ENCODE measurements around the gene C12orf57. TPM values are rescaled to one million over a fixed set of nuclear protein-coding genes. Genes with fewer than 3 reads are reported as not detected.

Gene C12orf57
- total RNA-seq, 1 donor from 2014 or later = 250 TPM

DNA sequence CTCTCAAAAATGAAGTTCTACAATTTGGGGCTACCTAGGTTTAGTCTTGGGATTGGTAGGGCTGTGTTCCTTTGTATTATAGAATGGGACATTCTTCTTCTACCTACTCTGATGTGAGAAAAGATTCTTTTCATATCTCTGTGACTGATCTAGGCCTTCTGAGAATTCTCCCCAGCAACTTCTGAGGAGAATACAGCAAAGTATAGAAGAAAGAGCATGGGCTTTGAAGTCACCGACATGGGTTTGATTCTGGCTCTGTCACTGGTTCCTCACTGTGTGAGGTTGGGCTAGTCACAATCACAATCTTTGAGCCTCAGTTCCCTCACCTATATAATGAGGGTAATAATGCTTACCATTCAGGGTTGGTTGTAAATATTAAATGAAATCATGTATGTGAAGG is 11.1 kb upstream of the C12orf57 start:
- intact Hi-C loops (cut with DNase I) = no loop called here
- DNase-seq (ENCODE audit: missing footprints) = no peak
- ATAC-seq = no peak

DNA sequence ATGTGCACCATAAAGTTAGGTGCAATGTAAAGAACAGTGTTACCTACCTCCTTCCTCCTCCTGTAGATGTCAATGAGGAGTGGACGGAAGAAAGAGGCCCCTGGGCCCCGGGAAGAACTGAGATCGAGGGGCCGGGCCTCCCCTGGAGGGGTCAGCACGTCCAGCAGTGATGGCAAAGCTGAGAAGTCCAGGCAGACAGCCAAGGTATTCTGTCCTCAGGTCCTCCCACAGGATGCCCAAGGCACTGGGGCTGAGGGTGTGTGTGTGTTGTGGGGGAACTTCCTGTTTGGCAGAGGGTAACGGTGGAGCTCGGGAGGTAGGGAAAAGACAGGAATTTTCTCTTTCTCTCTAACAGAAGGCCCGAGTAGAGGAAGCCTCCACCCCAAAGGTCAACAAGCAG is 9.7 kb upstream of the C12orf57 start:
- ATAC-seq (no peak), DNase-seq (ENCODE audit: missing footprints) (peak; percentile 69)
- intact Hi-C loops (cut with DNase I) = no loop called here

DNA sequence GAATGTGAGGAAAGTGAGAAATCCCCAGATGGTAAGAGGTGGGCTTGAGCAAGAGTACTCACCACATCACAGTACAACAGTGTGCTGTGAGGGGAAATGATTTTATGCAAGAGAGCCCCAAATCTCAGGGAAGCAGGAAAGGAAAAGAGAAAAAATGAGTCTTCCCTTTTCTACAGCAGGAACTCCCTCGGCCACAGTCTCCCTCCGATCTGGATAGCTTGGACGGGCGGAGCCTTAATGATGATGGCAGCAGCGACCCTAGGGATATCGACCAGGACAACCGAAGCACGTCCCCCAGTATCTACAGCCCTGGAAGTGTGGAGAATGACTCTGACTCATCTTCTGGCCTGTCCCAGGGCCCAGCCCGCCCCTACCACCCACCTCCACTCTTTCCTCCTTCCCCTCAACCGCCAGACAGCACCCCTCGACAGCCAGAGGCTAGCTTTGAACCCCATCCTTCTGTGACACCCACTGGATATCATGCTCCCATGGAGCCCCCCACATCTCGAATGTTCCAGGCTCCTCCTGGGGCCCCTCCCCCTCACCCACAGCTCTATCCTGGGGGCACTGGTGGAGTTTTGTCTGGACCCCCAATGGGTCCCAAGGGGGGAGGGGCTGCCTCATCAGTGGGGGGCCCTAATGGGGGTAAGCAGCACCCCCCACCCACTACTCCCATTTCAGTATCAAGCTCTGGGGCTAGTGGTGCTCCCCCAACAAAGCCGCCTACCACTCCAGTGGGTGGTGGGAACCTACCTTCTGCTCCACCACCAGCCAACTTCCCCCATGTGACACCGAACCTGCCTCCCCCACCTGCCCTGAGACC is 8.2 kb upstream of the C12orf57 start:
- intact Hi-C loops (cut with DNase I) = no loop called here
- DNase-seq (ENCODE audit: missing footprints) = no peak
- peak; percentile 2 for ATAC-seq

DNA sequence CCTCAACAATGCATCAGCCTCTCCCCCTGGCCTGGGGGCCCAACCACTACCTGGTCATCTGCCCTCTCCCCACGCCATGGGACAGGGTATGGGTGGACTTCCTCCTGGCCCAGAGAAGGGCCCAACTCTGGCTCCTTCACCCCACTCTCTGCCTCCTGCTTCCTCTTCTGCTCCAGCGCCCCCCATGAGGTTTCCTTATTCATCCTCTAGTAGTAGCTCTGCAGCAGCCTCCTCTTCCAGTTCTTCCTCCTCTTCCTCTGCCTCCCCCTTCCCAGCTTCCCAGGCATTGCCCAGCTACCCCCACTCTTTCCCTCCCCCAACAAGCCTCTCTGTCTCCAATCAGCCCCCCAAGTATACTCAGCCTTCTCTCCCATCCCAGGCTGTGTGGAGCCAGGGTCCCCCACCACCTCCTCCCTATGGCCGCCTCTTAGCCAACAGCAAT is 7.6 kb upstream of the C12orf57 start:
- intact Hi-C loops (cut with DNase I) = no loop called here
- DNase-seq (ENCODE audit: missing footprints) = no peak
- no peak for ATAC-seq

DNA sequence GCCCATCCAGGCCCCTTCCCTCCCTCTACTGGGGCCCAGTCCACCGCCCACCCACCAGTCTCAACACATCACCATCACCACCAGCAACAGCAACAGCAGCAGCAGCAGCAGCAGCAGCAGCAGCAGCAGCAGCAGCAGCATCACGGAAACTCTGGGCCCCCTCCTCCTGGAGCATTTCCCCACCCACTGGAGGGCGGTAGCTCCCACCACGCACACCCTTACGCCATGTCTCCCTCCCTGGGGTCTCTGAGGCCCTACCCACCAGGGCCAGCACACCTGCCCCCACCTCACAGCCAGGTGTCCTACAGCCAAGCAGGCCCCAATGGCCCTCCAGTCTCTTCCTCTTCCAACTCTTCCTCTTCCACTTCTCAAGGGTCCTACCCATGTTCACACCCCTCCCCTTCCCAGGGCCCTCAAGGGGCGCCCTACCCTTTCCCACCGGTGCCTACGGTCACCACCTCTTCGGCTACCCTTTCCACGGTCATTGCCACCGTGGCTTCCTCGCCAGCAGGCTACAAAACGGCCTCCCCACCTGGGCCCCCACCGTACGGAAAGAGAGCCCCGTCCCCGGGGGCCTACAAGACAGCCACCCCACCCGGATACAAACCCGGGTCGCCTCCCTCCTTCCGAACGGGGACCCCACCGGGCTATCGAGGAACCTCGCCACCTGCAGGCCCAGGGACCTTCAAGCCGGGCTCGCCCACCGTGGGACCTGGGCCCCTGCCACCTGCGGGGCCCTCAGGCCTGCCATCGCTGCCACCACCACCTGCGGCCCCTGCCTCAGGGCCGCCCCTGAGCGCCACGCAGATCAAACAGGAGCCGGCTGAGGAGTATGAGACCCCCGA is 7.0 kb upstream of the C12orf57 start:
- intact Hi-C loops (cut with DNase I) = no loop called here
- no peak for DNase-seq (ENCODE audit: missing footprints)
- peak; percentile 6 for ATAC-seq

DNA sequence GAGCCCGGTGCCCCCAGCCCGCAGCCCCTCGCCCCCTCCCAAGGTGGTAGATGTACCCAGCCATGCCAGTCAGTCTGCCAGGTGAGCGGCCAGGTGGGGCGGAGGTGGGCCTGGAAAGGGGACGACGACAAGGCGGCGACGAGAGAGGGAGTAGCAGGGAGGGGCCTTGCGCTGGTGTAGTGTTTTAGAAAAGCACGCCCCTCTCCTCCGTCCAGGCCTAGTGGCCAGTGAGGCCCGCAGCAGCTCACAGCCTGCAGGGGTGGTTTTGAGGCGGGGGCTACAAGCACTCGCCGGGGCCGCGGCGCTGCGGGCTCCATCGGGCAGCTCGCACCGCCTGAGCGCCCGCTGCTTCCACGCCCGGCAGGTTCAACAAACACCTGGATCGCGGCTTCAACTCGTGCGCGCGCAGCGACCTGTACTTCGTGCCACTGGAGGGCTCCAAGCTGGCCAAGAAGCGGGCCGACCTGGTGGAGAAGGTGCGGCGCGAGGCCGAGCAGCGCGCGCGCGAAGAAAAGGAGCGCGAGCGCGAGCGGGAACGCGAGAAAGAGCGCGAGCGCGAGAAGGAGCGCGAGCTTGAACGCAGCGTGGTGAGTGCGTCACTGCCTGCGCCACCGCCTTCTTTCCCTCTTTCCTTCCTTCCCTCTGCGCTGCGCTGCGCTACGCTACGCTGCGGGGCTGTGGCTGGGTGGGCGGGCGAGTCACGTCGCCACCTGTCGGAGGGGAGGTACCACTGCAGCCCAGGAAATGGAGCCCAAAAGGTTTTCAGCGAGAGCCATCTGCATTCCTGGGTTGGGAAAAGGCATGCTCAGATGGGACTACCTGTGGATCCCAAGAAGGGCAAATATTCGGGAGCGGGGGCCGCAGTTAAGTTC is 6.1 kb upstream of the C12orf57 start:
- DNase-seq (ENCODE audit: missing footprints) = peak; percentile 98
- peak; percentile 88 for ATAC-seq
- intact Hi-C loops (cut with DNase I) = no loop called here

DNA sequence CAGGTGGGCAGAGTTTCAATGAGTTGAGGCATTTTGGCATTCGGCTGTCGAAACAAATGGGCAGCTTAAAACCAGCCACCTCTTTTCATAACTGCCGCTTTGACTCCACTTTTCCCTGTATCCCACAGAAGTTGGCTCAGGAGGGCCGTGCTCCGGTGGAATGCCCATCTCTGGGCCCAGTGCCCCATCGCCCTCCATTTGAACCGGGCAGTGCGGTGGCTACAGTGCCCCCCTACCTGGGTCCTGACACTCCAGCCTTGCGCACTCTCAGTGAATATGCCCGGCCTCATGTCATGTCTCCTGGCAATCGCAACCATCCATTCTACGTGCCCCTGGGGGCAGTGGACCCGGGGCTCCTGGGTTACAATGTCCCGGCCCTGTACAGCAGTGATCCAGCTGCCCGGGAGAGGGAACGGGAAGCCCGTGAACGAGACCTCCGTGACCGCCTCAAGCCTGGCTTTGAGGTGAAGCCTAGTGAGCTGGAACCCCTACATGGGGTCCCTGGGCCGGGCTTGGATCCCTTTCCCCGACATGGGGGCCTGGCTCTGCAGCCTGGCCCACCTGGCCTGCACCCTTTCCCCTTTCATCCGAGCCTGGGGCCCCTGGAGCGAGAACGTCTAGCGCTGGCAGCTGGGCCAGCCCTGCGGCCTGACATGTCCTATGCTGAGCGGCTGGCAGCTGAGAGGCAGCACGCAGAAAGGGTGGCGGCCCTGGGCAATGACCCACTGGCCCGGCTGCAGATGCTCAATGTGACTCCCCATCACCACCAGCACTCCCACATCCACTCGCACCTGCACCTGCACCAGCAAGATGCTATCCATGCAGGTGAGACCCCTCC is 5.2 kb upstream of the C12orf57 start:
- ATAC-seq (no peak), DNase-seq (ENCODE audit: missing footprints) (peak; percentile 66)

DNA sequence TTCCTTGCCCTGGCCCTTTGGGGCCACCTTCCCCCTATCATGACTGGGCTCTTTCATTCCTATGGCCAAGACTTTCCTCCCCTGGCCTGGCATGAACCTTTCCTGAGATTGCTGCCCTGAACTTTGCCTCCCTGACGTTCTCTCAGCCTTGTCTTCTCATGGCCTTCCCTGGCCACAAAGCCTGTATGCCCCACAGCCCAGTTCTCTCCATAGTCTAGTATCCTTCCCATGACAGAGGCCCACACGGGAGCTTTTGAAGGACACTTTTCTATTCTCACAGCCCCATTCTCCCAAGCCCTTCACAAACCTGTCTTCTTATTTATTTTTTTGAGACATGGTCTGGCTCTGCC is 4.7 kb upstream of the C12orf57 start:
- ATAC-seq (no peak), DNase-seq (ENCODE audit: missing footprints) (no peak)
- intact Hi-C loops (cut with DNase I) = no loop called here

More for the DNA sequence above, 5.2 kb upstream of the C12orf57 start:
- intact Hi-C loops (cut with DNase I) = no loop called here

DNA sequence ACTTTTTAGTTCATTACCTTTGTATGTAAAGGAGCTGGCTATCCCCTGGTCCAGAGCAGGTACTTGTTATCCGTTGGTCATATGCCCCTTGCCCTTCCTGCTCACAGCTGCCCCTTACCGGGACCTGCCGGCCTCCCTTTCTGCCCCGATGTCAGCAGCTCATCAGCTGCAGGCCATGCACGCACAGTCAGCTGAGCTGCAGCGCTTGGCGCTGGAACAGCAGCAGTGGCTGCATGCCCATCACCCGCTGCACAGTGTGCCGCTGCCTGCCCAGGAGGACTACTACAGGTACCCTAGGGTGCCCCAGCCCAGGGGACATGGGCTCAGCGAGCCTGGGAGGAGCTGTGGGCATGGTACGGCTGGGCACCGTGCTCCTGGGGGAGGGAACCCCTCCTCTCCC is 2.6 kb upstream of the C12orf57 start:
- intact Hi-C loops (cut with DNase I) = loop anchor here (5.0 kb wide), 1 partner anchor 69 kb away; the partner anchor contains the start of gene SPSB2
- ATAC-seq (no peak), DNase-seq (ENCODE audit: missing footprints) (no peak)

DNA sequence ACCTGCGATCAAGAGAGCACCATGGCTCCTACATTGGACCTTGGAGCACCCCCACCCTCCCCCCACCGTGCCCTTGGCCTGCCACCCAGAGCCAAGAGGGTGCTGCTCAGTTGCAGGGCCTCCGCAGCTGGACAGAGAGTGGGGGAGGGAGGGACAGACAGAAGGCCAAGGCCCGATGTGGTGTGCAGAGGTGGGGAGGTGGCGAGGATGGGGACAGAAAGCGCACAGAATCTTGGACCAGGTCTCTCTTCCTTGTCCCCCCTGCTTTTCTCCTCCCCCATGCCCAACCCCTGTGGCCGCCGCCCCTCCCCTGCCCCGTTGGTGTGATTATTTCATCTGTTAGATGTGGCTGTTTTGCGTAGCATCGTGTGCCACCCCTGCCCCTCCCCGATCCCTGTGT is 2.0 kb upstream of the C12orf57 start:
- DNase-seq (ENCODE audit: missing footprints) (no peak), ATAC-seq (no peak)
- intact Hi-C loops (cut with DNase I) = loop anchor here (2.0 to 5.0 kb wide), 2 partner anchors 15 to 69 kb away; partner anchors contain the start of genes ATN1 and SPSB2

DNA sequence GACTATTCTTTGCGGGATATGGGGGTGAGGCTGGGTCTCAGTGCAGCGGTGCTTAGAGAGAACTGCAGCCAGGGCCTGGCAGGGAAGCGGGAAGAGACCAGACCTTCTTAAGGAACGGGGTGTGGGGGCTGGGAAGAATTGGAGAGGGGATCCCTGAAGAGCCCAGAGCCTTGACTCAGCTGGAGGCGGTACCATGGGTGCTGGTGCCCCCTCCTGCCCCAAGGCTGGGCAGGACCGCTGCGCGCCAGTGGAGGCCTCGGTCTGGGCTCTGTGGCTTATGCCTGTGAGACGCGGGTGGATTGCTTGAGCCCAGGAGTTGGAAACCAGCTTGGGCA is 1.5 kb upstream of the C12orf57 start:
- DNase-seq (ENCODE audit: missing footprints) (no peak), ATAC-seq (no peak)
- intact Hi-C loops (cut with DNase I) = loop anchor here (2.0 to 5.0 kb wide), 2 partner anchors 15 to 70 kb away; partner anchors contain the start of genes ATN1 and SPSB2

DNA sequence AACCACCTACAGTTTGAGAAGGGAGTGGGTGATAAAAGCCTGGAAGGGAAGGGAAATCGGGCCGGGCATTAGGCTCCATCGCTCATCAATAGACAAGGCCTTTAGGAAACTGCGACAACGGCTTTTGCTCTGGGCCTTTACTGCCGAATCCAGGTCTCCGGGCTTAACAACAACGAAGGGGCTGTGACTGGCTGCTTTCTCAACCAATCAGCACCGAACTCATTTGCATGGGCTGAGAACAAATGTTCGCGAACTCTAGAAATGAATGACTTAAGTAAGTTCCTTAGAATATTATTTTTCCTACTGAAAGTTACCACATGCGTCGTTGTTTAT is 467 bp upstream of the C12orf57 start:
- DNase-seq (ENCODE audit: missing footprints) (peak; percentile 84), ATAC-seq (peak; percentile 66)
- intact Hi-C loops (cut with DNase I) = loop anchor here (2.0 to 5.0 kb wide), 2 partner anchors 17 to 71 kb away; partner anchors contain the start of genes ATN1 and SPSB2

DNA sequence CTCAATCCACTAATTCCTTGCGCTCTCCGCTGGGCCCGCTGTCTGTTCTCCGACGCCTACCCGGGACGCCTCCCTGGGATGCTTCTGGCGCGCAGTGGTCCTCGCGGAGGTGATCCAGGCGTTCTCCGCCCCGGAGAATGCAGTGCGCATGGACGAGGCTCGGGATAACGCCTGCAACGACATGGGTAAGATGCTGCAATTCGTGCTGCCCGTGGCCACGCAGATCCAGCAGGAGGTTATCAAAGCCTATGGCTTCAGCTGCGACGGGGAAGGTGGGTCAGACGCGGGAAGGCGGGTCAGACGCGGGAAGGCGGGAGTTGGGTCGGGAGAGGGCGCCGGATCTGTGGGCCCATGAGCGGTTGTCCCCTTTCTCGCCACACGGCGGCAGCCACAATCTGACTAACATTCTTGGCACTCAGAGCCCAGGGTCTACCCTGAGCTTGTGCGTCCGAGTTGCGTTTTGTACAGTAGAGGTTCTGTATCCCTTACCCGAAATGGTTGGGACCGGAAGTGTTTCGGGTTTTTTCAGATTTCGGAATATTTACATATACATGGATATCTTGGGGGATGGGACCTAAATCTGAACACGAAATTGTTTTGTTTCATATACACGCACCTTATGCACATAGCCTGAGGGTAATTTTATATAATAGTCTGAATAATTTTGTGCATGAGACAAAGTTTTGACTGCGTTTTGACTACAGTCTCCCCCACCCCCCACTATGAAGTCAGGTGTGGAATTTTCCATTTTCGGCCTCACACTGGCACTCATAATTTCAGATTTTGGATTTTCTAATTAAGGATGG is 762 bp downstream of the C12orf57 start:
- intact Hi-C loops (cut with DNase I) = loop anchor here (1.0 to 5.0 kb wide), 5 partner anchors 21 to 164 kb away; partner anchors contain the start of genes C1R, C1RL and SPSB2
- DNase-seq (ENCODE audit: missing footprints) (peak; percentile 96), ATAC-seq (peak; percentile 77)

DNA sequence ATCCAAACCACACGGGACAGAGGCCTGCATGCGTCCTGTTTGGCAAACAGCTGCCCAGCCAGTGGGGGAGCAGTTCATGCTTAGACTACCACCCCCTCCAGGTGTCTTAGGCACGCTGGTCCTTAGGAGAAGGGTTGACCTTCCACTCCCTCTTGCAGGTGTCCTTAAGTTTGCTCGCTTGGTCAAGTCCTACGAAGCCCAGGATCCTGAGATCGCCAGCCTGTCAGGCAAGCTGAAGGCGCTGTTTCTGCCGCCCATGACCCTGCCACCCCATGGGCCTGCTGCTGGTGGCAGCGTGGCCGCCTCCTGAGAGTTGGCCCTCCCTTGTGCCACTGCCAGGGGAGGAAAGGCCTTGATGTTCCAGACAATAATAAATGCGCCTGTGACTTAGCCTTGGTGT is 1.8 kb downstream of the C12orf57 start:
- DNase-seq (ENCODE audit: missing footprints) = peak; percentile 55
- ATAC-seq = no peak
- intact Hi-C loops (cut with DNase I) = loop anchor here (2.0 to 5.0 kb wide), 3 partner anchors 97 to 163 kb away; partner anchors contain the start of genes C1R and C1RL

DNA sequence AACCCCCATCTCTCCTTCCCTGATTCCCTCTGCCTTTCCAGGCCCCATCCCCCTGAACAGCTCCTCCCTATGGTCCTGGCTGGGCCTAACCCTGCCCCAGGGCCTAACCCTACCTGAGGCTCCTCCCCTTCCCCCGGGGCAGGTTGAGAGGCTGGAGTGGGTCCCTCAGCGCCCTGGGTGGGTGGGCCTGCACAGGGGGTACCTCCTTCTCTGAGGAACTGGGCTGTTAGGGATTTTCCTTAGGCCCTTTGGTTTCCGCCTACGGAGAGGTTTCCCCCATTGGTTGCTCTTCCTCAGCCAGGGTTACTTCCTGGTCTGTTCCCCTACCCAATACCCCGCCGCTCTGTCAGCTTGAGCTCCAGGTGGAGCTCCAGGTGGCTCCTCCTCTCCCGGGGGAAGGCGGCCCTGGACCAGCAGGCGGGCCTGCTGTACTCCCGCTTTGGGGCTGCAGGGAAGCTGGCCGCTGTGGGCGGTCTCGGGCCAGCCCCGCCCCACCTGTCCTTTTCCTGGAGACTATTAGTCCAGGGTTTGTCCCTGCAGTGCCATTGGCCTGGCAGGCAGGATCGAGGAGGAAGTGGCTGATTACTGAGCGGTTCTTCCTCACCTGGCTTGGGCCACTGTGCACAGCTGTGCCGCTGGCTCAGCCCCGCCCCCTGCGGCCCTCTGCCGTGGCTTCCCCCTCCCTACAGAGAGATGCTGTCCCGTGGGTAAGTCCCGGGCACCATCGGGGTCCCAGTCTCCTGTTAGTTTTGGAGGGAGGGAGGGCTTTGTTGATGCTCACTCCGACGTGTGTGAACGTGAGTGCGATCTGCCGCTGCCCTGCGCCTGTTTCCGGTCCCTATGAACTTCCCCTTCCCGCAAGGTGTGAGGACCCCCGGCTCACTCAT is 2.5 kb downstream of the C12orf57 start:
- intact Hi-C loops (cut with DNase I) = loop anchor here (5.0 kb wide), 2 partner anchors 96 to 146 kb away; partner anchors contain the start of gene C1R
- no peak for ATAC-seq
- peak; percentile 83 for DNase-seq (ENCODE audit: missing footprints)

DNA sequence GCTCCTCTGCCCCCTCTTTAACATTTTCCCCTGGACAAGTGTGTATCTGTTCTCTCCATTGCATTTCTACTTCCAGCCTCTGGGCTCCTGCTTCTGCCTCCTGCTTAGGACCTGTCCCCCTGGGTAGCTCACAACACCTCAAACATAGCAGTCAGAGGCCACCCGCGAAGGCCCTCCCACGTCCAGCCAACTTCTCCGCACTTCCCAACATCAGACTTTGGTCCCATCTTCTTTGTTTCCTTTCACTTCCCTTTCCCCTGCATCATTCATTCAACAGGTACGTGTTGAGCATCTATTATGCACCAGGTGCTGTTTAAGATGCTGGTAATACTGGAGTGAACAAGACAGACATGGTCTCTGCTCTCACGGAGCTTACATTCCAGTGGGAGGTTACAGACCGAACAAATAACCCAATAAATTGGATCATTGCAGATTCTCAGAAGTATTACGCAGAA is 3.1 kb downstream of the C12orf57 start:
- DNase-seq (ENCODE audit: missing footprints) (peak; percentile 9), ATAC-seq (no peak)
- intact Hi-C loops (cut with DNase I) = loop anchor here (5.0 kb wide), 2 partner anchors 95 to 145 kb away; partner anchors contain the start of gene C1R
